NCI-H510A treated with DMSO at 0.1 percent for 48 hours (cell line): Measurements from ENCODE around the gene IL31RA.

Source experiments
- DNase-seq: peaks from one replicate; lab custom pipeline; 2025; lab: John Stamatoyannopoulos, UW

The IL31RA gene

DNA sequence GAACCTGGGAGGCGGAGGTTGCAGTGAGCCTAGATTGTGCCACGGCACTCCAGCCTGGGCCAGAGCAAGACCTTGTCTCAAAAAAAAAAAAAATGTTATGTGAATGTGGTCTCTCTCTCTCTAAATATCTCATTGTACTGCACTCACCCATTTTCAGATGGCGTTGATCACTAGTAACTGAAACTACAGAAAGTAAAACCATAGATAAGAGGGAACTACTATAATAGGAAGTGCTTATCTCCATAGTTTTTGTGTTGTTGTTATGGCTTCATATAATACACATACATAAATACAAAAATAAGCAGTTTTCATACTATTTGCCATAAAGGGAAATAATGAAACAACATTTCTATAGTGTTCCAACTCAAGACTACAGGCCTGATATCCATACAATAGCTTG, 9.1 kb downstream of the IL31RA start:
- DNase-seq = no peak

DNA sequence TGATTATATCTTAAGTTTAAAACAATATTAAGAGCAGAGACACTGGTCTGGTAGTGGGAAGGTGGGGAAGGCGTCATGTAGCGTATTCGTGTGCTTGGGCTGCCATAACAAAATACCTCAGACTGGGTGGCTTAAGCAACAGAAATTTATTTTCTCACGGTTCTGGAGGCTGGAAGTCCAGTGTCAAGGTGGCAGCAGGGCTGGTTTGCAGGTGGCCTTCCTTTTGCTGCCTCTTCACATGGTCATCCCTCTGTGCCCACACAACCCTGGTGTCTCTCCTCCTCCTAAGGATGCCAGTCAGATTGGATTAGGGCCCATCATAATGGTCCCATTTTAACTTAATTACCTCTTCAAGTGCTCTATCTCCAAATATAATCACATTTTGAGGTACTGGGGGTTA, 9.6 kb downstream of the IL31RA start:
- no peak for DNase-seq

GRCh38 chr5:55864606-55865541, 13.7 kb downstream of the IL31RA start:
- no peak for DNase-seq

GRCh38 chr5:55865831-55866230, 14.7 kb downstream of the IL31RA start:
- no peak for DNase-seq

DNA sequence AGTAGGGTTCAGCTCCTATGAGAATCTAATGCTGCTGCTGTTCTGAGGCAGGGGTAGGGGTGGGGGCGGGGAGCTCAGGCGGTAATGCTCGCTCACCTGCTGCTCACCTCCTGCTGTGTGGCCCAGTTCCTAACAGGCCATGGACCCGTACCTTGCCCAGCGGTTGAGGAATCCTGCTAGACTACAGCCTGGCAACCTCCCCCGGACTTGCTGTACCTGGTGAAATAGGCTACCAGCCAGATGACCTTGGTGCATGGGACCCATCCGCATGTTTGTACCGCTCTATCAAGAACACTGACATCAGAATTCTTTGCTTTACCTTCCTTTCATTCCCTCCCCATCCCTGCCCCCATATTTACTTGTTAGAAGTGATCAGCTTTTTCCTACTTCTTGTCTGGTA, 15.3 kb downstream of the IL31RA start:
- no peak for DNase-seq

GRCh38 chr5:55866934-55867333, 15.8 kb downstream of the IL31RA start:
- no peak for DNase-seq

GRCh38 chr5:55868846-55869245, 17.7 kb downstream of the IL31RA start:
- no peak for DNase-seq

DNA sequence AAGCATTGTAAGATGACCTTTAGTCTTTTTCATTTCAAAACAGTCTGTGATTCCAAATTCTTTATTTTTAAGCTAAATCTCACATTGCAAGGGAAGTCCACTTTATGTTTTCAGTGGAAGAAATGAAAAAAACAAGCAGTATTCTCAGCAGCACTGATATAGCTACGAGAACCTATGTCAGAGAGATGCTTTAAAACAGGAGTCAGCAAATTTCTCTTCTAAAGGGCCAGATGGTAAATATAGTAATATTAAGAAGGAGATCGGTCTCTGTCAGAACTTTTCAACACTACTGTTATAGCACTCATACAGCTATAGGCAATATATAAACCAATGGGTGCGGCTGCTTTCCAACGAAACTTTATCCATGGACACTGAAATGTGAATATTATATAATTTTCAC, 18.7 kb downstream of the IL31RA start:
- no peak for DNase-seq

DNA sequence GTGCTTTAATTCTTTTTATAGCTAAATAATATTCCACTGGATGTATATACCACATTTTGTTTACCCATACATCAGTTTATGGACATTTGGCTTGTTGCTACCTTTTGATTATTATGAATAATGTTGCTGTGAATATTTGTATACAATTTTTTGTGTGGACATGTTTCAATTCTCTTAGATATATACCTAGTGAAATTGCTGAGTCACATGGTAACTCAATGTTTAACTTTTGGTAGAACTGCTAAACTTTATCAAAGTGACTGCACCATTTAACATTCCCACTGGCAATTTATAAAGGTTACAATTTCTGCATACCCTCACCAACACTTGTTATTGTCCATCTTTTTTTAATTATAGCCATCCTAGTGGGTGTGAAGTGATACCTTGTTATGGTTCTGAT, 22.1 kb downstream of the IL31RA start:
- DNase-seq = no peak

DNA sequence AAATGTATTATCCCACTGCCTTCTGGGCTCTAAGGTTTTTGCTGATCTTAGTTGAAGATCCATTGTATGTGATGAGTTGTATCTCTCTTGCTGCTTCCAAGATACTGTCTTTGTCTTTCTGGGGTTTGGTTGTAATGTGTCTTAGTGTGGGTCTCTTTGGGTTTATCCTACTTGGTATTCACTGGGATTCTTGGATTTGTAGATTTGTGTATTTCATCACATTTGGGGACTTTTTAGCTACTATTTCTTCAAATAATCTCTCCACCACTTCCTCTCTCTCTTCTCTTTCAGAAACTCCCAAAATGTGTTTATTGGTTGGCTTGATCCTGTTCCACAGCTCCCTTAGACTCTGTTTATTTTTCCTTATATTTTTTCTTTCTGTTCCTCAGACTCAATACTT, 26.5 kb downstream of the IL31RA start:
- DNase-seq = no peak

GRCh38 chr5:55880453-55880852, 29.3 kb downstream of the IL31RA start:
- DNase-seq = no peak

GRCh38 chr5:55885359-55885758, 34.2 kb downstream of the IL31RA start:
- DNase-seq = no peak

GRCh38 chr5:55888205-55888604, 37.0 kb downstream of the IL31RA start:
- no peak for DNase-seq

GRCh38 chr5:55892479-55892878, 41.3 kb downstream of the IL31RA start:
- DNase-seq = no peak

GRCh38 chr5:55894135-55894534, 43.0 kb downstream of the IL31RA start:
- no peak for DNase-seq

DNA sequence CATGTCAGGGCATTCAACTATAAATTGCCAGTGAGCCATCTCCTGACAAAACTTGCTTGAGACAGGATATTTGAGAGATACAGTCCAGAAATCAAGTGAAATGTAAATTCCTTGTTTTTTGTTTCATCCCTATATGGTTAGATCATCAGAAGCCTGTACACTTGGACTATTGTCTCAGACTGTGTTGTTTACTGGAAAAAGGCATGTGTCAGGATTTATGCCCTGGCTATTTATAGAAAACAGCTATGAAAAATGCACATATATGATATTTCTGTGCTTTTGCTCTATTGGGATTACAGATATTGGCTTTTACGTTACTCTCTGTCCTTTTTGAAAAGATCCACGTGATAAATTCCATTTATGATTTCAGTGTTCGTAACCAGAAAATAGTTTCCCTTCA, 44.2 kb downstream of the IL31RA start:
- DNase-seq = no peak

DNA sequence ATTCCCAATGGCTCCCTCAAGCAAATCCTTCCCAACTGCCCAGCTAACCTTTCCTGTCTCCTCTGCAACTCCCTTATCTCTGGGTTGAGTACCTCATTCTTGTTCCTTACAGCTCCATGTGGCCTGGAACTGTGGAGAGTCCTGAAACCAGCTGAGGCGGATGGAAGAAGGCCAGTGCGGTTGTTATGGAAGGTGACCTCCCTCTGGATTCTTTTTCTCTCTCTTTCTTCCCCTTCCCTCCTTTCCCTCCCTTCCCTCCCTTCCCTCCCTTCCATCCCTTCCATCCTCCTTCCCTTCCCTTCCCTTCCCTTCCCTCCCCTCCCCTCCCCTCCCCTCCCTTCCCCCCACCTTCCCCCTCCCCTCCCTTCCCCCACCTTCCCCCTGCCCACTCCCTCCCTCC, 45.1 kb downstream of the IL31RA start:
- no peak for DNase-seq

DNA sequence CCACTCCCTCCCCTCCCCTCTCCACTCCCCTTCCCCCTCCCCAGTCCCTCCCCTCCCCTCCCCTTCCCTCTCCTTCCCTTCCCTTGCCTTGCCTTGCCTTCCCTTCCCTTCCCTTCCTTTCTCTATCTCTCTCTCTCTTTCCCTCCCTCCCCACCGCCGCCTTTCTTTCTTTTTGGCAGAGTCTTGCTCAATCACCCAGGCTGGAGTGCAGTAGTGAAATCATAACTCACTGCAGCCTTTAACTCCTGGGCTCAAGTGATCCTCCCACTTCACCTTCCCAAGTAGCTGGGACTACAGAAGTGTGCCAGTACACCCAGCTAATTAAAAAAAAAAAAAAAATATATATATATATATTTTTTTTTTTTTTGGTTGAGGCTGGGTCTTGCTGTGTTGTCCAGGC, 45.5 kb downstream of the IL31RA start:
- no peak for DNase-seq

GRCh38 chr5:55897206-55897894, 46.2 kb downstream of the IL31RA start:
- no peak for DNase-seq

DNA sequence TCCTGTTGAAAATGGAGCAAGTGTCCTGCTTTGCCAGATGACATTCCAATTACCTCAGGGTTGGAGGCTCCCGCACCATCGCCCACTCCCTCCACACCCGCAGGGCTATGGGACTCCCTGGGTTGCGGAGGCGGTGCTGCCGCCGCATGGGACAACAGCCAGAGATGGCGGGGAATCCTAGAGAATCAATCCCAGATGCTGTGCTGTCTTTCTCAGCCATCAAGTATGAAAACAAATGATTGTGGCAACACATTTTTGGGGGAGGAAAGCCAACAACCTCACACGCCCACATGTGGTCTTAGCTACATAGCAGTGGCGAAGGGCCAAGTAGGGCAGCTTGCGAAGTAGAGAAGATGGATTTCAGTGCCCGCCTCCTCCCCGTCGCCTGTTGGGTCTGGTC, 46.7 kb downstream of the IL31RA start:
- DNase-seq = no peak

- DNase-seq = no peak
Measured at GRCh38 chr5:55899344-55899743, 48.2 kb downstream of the IL31RA start.

- no peak for DNase-seq
Measured at GRCh38 chr5:55900068-55900467, 48.9 kb downstream of the IL31RA start.

- no peak for DNase-seq
Measured at GRCh38 chr5:55900776-55901175, 49.6 kb downstream of the IL31RA start.
